ENCODE measurements around the gene IL27RA.

DNA sequence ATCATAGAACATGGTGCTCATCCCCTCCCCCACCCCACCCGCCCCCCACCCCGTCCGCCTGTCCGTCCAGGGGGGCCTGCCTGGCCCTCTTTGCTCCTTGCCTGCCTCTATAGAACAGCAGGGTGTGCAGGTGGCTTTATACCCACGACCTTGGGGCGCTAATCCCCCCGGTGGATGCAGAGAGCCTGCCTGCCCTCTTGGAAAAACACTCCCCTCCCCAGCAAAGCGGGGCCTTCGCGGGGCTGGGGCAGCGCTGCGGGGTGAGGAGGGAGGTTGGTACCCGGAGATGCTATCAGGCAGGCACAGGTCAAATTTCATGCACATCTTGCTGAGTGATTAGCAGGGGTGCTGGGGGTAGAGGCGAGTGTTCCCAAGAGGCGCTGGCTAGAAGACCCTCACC, 47.4 kb upstream of the IL27RA start:
- TF ChIP-seq, protein P1, sequence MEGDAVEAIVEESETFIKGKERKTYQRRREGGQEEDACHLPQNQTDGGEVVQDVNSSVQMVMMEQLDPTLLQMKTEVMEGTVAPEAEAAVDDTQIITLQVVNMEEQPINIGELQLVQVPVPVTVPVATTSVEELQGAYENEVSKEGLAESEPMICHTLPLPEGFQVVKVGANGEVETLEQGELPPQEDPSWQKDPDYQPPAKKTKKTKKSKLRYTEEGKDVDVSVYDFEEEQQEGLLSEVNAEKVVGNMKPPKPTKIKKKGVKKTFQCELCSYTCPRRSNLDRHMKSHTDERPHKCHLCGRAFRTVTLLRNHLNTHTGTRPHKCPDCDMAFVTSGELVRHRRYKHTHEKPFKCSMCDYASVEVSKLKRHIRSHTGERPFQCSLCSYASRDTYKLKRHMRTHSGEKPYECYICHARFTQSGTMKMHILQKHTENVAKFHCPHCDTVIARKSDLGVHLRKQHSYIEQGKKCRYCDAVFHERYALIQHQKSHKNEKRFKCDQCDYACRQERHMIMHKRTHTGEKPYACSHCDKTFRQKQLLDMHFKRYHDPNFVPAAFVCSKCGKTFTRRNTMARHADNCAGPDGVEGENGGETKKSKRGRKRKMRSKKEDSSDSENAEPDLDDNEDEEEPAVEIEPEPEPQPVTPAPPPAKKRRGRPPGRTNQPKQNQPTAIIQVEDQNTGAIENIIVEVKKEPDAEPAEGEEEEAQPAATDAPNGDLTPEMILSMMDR (IDR thresholded peaks at IDR 0.05; ENCODE audit: borderline replicate concordance, extremely low read depth, low read length, poor library complexity, severe bottlenecking) = no peak
- TF ChIP-seq EZH2 (IDR thresholded peaks at IDR 0.05; ENCODE audit: borderline replicate concordance, low read depth, low read length, severe bottlenecking) = no peak

Data from DND-41 (cell line).